GM12874 (cell line): ENCODE measurements around the gene BMP4.

ENCODE experiments used
- CTCF ChIP-seq: IDR thresholded peaks from 2 replicates; pipeline ENCODE4 v1.5.1; 2011; ENCODE audit warnings: low read depth, mild to moderate bottlenecking, control low read depth, low read length, moderate library complexity; ENCODE audit not compliant: insufficient read depth

Gene BMP4

GRCh38 chr14:53938136-53938837 is 18.3 kb downstream of the BMP4 start:
- no peak for TF ChIP-seq CTCF

- TF ChIP-seq CTCF: no peak
Measured at GRCh38 chr14:53934778-53935414, 21.7 kb downstream of the BMP4 start.

- TF ChIP-seq CTCF: no peak
Measured at GRCh38 chr14:53932966-53933365, 23.7 kb downstream of the BMP4 start.

GRCh38 chr14:53929871-53930715 is 26.5 kb downstream of the BMP4 start:
- TF ChIP-seq CTCF: peak; percentile 54; the same call in 1 of the 2 replicates

- TF ChIP-seq CTCF: no peak
Measured at GRCh38 chr14:53927171-53927570, 29.5 kb downstream of the BMP4 start.

GRCh38 chr14:53925201-53925766 is 31.3 kb downstream of the BMP4 start:
- TF ChIP-seq CTCF: no peak

- TF ChIP-seq CTCF: no peak
Measured at GRCh38 chr14:53924753-53925152, 31.9 kb downstream of the BMP4 start.
